Epithelial cell of esophagus (primary cell): ENCODE results near the gene ASCC3.

Experiments used
- DNase-seq: peaks from one replicate; pipeline ENCODE4 v3.0.0; 2010; ENCODE audit warnings: low read depth
- H3K4me3 ChIP-seq: 2 replicates; pipeline ENCODE4 v1.5.1; 2011; ENCODE audit warnings: mild to moderate bottlenecking, low read length, control low read depth
- CTCF ChIP-seq: IDR thresholded peaks from 2 replicates; pipeline ENCODE4 v1.5.1; 2011; ENCODE audit warnings: low read depth, mild to moderate bottlenecking, low read length, control low read depth, inconsistent platforms; ENCODE audit not compliant: insufficient read depth; ENCODE audit errors: missing control alignments

ASCC3 gene

GRCh38 chr6:100458841-100459591 is 422.1 kb downstream of the ASCC3 start:
- no peak overlapping the region for H3K4me3 ChIP-seq
- DNase-seq: no peak

More at GRCh38 chr6:100458841-100459591, 422.1 kb downstream of the ASCC3 start:
- TF ChIP-seq CTCF: no peak
